ENCODE results near the gene UQCRC1.

Gene UQCRC1

DNA sequence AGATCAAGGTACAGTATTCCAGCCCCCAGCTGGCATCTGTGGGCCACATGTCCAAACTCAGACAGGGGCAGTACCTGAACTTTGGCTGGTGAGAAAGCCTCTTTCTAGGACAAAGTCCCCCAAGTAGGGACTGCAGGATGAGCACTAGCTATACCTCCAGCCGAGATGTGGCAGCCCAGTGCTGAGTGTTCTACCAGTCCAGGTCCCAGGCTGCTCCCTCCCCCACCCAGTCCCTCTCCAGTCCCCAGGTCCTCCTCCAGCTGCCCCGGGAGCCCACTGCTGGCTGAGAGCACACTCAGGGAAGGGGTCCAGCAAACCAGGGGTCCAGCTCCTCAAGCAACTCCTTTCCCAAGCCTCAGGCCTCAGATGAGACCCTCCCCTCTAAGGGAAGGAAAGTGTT, 24.3 kb upstream of the UQCRC1 start:
- DNase-seq: no peak

DNA sequence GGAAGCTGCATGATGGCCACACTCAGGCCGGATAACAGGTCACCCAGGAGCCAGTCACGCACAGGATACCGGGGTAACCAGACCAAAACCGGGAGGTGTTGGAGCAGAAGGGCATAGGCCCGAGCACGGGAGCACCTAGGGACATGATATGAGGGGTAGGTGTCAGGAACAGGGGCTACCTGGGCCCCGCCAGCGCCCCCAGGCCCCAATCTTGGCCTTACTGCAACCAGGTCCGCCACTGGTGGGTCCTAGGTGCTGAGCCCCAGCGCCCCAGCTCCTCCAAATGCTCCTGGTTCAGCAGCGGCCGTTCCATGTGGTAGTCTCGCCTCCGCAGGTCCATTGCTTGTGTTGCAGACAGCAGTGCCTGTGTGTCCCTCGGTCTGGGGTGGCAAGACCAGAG, 23.8 kb upstream of the UQCRC1 start:
- no peak for DNase-seq

DNA sequence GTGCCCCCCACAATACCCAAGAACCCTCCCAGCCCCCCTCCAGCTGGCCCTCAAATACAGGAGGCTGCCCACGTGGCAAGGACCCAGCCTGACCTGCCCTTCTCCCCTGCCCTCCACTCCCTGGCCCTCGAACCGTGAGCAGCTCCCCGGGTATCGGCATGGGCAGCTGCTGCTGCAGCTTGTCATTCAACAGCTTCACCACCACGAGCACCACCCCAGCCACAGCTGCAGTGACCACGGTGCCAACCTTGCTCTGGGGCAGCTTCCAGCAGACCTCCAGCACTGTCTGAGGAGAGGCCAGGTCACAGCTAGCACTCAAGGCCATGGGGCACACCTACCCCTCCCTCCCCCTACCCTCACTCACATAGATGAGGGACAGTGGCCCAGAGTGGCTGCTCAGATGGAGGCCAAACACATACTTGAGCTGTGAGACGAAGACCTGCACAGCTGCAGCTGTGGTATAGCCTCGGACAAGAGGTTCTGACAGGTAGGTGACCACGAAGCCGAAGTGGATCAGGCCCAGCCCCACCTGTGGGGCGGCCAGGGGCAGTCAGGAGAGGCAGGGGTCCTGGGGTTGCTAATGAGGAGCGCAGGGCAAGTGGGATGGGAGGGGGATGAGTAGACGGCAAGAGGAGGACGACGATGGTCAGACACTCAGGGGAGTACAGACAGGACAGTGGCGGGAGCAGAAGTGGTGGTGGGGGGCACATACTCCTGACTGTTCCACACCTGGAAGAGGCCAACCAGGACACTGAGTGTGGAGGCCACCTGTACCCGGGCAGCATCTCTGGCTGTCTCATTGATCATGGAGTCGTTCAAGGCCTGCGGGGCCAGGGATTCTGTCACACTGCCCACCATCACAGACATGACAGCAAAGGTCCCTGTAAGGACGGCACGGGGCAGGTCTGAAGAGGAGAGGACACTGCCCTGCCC, 22.3 kb upstream of the UQCRC1 start:
- no peak for DNase-seq

DNA sequence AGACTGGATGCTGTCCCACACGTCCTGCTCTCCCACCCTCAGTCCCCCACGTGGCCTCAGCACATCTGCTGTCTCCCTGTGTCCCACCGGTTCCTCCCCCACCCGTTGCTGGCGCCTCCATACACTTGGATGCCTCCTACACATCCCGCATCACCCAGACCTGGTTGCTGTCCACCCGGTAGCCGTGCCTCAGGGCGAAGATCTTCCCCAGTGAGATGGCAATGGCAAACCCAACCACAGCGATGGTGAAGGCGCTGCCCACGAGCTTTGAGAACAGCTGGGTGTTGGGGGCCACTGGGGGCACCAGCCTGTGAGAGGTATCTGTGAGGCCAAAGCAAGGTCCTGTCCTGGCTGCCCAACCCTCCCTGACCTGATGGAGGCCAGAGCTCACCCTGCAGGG, 21.4 kb upstream of the UQCRC1 start:
- no peak for DNase-seq

DNA sequence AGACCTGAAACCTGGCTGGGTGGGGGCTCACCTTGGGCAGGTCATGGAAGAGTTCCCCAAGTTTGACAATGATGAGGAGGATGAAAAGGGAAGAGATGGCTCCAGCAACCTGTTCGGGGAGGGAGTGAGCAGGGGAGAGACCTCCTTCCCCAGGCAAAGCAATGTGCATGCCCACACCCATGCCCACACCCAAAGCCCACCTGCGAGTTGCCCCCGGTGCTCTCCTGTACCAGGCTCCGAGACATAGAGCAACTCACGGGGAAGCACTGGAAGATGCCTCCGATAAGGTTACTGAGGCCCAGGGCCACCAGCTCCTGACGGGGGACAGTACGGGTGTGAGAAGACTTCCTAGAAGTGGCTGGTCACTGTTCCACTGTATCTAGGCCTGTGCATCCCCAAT, 21.0 kb upstream of the UQCRC1 start:
- DNase-seq: no peak

DNA sequence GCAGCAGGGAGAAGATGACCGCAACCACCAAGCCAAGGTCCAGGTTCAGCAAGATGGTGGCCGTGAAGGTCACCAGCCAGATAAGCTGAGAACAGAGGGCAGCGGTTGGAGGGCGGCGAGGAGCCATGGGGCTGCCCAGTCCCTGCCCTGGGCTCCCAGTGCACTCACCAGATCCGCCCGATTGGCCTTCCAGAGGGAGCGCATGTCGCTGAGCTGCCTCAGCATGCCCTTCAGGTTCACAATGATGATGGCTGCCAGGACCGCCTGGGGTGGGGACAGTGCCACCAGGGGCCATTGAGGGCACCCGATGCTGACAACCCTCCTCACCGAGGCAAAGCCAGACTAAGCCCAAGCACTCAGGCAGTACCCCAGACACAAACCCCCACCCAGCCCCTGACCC, 20.4 kb upstream of the UQCRC1 start:
- no peak for DNase-seq

DNA sequence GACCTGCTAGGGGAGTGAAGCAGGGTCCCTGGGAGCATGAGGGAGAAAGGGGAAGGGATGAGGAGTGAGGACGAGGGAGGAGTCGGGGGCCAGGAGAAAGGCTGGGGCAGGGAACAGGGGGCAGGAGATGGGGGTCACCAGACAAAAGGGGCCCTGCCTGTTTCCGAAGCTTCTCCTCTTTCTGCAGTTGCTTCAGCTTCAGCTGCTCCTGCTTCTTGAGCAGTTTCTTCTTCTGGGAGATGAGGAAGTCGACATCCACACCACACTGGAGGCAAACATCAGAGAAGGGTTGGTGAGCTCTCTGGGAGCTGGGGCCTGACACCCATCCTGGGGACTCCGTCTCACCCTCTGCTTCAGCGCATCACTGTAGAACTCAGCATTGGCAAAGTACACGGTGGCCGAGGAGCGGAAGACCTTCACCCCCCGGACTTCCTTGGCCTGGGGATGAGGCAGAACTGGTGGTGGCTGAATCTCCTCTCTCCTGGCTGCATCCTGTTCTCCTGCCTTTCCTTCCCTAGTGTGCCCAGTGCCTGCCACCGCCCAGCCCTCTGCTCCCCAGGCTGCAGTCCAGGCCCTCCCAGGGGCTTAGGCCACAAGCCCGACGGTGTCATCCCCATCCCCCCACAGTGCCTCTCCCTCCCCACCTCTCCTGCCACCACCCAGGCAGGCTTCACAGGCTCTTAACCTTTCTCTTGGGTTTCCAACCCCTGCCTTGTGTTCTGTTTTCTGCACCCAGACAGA, 19.0 kb upstream of the UQCRC1 start:
- no peak for DNase-seq

DNA sequence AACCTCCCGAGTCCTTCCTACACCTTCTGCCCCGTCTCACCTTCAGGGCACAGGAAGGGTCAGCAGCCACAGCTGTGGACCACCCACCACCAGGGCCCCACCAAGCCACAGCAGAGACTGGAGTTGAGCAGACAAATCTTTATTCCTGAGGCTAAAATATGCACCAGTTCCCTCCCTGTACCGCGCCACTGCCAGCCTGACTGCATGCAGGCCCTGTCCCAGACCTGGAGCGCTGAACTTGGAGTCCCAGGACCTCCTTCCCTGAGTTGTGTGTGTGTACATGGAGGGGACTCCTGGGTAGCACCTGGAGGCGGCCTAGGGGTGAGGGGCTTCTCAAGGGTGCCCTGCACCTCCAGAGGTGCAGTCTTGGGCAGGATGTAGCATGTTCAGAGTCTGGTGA, 16.2 kb upstream of the UQCRC1 start:
- DNase-seq: no peak

DNA sequence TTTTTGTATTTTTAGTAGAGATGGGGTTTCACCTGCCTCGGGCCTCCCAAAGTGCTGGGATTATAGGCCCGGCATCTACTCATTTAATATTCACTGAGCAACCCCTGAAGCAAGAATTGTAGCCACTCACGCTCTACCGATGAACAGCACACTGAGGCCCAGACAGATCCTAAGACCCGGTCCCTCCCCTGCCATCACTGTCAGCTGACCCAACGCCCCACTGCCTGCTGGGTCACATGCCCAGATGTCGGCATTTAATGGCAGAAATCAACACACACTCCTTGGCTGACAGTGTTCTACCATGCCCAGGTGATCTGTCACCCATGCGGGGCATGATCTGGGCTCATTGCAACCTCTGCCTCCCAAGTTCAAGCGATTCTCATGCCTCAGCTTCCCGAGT, 15.3 kb upstream of the UQCRC1 start:
- DNase-seq: no peak

DNA sequence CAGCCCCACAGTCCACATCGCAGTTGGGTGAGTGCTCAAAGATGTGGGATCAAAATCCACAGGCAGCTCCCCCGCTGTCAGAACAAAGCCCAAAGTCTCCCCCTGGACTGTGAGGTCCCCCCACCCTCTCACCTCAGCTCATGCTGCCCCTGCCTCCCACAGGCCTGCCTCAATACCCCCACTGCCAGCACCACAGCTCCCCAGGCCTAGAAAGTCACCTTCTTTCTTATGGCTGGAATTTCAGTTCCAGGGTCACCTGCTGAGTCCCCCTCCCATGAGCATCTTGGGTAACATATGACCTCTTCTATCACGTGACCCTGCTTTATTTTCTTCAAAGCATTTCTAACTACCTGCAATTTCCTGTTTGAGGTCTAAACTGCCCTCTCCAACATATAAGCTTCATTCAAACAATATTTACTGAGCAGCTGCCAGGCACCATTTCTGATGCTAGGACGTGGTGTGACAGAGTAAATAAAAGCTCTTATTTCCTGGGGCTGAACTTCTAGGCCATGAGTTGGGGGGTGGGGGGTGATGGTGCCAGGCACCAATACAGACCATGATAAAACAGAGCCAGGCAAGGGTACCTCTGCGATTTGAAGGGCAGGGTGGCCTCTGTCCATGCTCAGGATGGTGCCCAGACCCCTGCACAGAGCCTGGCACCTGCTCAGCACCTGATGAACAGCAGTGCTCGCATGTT, 14.6 kb upstream of the UQCRC1 start:
- DNase-seq: no peak

DNA sequence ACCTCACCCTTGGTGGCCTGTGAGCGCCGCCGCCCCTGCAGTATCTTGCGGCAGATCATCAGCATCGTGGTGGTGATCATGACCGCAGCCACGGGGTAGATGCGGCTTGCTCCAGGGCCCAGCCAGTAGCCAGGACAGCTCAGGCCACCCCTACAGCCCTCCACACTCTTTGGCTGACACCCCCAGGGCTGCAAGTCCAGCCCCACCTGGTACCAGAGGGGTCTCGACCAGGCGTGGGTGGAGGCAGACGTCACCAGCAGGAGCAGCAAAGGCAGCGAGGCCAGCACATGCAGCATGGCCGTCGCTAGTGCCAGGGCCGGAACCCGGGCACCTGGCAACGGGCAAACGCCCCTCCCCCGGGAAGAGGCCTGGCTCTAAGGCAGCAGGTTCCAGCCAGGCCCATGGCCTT, 12.0 kb upstream of the UQCRC1 start, which contains the start of gene TMEM89:
Gene TMEM89 (minus strand): TSS at position 309 of the 409 bp plus-strand sequence. CDS start 13 bp downstream, at position 296.
- DNase-seq: no peak

DNA sequence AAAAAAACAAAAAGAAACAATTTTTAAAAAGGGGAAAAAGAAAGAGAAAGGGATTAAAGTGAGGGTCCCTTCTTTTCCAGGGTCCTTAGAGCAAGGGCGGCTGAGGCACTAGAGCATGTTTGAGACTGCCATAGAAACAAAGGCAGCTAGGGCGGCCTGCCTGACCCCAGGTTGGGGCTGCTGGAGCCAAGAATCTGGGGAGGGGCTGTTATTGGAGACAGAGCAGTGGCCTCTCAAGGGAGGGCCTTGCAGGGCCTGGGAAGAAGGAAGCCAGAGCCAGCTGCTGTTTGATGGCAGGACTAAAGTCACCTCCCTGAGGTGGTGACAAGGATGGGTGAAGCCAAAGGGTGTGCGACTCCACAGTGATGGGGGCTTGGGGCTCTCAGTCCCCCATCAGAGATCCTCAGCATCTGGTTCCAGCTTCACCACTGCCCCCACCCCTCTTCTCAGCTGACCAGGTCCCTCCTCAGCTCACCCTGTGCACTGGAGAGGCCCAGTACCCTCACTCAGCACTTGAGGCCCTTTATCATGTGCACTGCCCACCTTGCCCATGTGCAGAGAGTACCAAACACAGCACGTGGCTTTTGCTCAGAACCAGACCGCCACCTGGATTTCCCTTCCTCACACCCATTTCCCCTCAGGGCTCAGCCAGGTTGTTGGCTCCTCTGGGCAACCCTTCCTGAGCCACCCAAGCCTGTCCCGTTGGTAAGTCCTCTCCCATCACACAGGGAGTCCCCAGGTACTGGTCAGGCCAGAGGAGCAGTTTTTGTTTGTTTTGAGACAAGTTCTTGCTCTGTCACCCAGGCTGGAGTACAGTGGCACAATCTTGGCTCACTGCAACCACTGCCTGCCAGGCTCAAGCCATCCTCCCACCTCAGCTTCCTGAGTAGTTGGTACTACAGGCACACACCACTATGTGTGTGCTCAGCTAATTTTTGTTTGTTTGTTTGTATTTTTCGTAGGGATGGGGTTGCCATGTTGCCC, 10.4 kb upstream of the UQCRC1 start:
- no peak for DNase-seq

DNA sequence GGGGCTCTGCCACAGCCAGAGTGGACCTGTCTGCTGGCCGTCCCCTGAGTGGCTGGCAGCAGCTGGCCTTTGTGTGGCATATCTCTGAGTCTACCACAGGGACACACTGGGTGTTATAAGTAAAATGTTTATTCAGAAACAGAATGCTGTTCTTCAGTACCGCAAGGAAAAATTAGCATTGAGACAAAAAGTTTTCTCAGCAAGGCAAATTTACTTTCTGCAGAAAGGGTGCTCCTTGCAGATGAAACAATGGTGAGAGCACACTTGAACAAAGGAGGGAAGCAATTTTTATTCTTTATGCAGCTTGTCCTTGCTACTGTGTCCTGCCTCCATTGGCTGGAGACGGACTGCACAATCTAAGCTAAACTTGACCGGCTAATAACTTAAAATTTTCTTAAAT, 8.1 kb upstream of the UQCRC1 start:
- no peak for DNase-seq

DNA sequence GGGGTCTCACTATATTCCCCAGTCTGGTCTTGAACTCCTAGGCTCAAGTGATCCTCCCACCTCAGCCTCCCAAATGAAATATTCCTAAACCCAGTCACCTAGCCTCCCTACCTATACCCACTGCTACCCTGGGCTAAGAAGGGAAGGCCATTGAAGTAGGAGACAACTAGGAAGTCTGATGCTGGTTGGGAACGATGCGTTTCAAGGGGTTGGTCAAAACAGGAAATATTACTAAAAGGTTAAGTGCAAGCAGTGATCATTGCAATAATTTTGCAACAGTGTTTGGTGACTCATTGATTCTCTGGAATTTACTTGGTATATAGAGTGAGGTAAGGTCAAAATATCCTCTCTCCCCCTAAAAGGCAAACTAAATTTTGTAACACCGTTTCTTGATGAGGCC, 4.6 kb upstream of the UQCRC1 start:
- no peak for DNase-seq

DNA sequence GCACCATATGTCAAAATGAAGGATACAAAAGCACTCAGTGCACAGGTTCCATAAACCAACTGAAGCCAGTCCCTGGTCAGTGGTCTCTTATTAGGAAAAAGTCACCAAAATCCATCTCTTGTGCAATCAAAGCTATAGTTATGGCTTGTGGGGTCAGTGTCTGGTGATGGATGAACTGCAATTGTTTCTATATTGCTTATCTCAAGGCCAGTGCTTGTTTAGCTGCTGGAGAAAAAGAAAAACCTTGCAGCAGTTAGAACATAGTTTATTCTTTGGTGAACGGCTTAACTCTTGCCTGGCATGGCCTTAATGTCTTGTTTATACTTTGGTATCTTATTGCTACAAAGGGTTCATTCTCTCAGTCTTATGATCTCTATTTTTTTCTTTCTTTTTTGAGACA, 2.9 kb upstream of the UQCRC1 start:
- no peak for DNase-seq

DNA sequence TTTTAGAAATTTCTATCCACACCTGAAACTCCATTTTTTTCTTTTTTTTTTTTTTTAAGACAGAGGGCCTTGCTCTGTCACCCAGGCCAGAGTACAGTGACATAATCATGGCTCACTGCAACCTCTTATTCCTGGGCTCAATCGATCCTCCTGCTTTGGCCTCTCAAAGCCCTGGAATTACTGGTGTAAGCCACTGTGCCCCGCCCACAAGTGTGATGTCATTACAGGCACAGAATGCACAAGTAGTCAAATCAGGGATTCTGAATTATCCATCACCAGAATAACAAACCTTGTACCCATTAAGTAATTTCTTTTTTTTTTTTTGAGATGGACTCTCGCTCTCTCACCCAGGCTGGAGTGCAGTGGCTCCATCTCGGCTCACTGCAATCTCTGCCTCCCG, 1.9 kb downstream of the UQCRC1 start:
- DNase-seq: no peak

DNA sequence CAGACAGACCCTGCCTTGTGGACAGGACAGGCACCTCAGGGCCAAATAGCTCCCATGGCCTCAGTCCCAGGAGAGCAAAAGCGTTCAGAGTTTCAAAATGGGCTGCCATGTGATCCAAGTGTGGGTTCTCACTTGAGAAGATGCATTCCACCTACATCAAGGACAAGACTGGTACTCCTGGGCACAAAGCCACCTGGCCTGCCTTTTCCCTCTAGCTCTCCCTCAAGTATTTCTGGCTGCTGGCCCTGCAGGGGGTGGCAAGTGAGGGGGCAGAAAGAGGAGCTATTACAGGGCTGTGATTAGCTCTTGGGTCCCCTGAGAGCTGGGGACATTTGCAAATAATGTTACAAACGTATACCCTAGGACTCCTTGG, 7.8 kb downstream of the UQCRC1 start:
- no peak for DNase-seq

DNA sequence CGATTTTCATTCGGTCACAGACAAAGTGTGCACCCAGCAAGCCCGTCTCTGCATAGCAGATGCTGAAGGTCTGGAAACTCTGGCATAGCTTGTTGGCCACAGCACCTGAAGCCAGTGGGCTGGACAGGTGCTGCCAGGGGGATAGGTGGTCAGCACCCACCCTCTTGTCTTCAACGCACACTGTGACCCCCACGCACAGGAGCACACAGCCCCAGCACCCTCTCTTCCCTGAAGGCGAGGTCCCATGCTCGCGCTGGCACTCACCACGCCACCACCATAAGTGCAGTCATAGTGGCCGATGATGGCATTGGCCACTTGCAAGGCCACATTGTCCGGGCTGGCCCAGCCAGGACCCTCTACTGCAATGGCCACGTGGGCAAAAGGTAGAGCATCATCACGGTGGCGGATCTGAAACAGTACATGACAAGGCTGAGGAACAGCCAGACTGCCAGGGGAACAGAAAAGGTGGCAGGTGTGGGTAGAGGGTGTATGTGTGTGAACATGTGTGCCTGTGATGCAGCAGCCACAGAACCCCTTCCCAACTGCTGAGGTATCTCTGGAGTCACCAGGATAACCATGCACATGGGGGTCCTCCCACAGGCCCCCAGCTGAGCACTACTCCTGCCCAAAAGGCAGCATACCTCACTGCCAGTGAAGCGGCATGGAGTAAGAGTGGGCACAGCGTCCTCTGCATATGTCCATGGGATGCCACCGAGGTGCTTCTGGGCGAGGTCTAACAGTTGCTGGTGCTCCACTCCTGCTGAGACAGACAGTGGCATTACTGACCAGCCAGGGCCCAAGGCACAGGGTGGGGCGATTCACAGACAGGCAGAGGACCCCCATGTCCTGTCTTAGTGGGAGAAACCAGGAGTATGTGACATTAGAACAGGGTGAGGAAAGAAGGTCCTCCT, 8.5 kb downstream of the UQCRC1 start:
- no peak for DNase-seq

DNA sequence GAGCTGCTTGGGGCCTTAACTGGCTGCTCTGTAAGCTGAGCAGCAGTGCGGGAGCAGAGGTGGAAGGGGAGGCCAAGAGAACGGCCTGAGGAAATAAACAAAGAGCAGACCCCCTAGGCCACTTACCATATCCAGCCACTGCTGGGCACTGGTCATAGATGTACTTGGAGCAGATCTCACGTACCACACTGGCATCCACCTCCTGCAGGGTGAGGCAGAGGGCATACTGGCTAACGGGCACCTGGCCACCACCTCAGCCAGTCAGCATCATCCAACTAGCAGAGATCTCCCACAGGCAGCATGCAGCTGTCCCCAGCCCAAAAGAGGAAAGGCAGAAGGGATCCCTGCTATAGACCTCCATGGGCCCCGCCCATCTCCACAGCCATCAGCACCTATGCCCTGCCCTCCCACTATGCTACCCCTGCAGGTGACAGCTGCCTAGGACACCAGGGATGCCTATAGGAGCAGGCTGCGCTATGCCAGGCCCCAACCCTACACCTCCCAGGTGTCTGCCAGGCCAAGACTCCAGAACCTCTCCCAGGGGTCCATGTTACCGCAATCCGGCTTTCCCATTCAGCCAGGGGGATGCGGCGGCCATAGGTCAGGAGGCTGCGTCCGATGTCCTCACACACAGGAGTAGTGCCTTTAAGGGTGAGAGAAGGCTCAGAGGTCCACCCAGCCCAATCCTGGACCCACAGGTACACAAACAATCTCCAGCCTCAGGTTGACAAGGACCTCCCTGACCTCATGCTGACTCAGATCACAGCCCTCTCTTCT, 9.7 kb downstream of the UQCRC1 start:
- no peak for DNase-seq

All from nucleus accumbens (tissue), 56 donors.